GM18526 (cell line): Measurements from ENCODE around the gene CSTPP1.

Experiments used
- POLR2A ChIP-seq: IDR thresholded peaks from 3 replicates; pipeline ENCODE4 v1.6.1; 2011; ENCODE audit not compliant: insufficient read length; ENCODE audit errors: extremely low read depth

The CSTPP1 gene

GRCh38 chr11:47035108-47035507, 98.5 kb downstream of the CSTPP1 start:
- no peak for TF ChIP-seq POLR2A

GRCh38 chr11:47044119-47044518, 107.6 kb downstream of the CSTPP1 start:
- no peak for TF ChIP-seq POLR2A

- TF ChIP-seq POLR2A, result no peak
Observed at GRCh38 chr11:47047972-47048371, 111.4 kb downstream of the CSTPP1 start.

GRCh38 chr11:47050284-47050683, 113.7 kb downstream of the CSTPP1 start:
- TF ChIP-seq POLR2A, result no peak

- TF ChIP-seq POLR2A, result no peak
Observed at GRCh38 chr11:47051217-47051616, 114.7 kb downstream of the CSTPP1 start.

GRCh38 chr11:47052165-47052564, 115.6 kb downstream of the CSTPP1 start:
- no peak for TF ChIP-seq POLR2A

GRCh38 chr11:47052576-47052975, 116.0 kb downstream of the CSTPP1 start:
- no peak for TF ChIP-seq POLR2A

GRCh38 chr11:47055534-47055933, 119.0 kb downstream of the CSTPP1 start:
- no peak for TF ChIP-seq POLR2A

- no peak for TF ChIP-seq POLR2A
Observed at GRCh38 chr11:47056261-47056915, 119.8 kb downstream of the CSTPP1 start.

GRCh38 chr11:47057365-47057764, 120.8 kb downstream of the CSTPP1 start:
- TF ChIP-seq POLR2A, result no peak

- no peak for TF ChIP-seq POLR2A
Observed at GRCh38 chr11:47060807-47061206, 124.2 kb downstream of the CSTPP1 start.

- TF ChIP-seq POLR2A, result no peak
Observed at GRCh38 chr11:47061429-47062178, 125.0 kb downstream of the CSTPP1 start.

GRCh38 chr11:47062736-47063135, 126.2 kb downstream of the CSTPP1 start:
- no peak for TF ChIP-seq POLR2A

- no peak for TF ChIP-seq POLR2A
Observed at GRCh38 chr11:47067401-47067800, 130.8 kb downstream of the CSTPP1 start.

GRCh38 chr11:47070769-47071168, 134.2 kb downstream of the CSTPP1 start:
- TF ChIP-seq POLR2A, result no peak

GRCh38 chr11:47071341-47071740, 134.8 kb downstream of the CSTPP1 start:
- no peak for TF ChIP-seq POLR2A

GRCh38 chr11:47071791-47072261, 135.3 kb downstream of the CSTPP1 start:
- no peak for TF ChIP-seq POLR2A
